HG02884 (cell line): ENCODE measurements around the gene SLC25A40.

Experiments used
- ATAC-seq: cut with Tn5 transposase; IDR thresholded peaks from one replicate; pipeline ENCODE4 v1.9.1; 2021; ENCODE audit warnings: mild to moderate bottlenecking, moderate library complexity; ENCODE audit not compliant: unreplicated experiment

Gene SLC25A40

DNA sequence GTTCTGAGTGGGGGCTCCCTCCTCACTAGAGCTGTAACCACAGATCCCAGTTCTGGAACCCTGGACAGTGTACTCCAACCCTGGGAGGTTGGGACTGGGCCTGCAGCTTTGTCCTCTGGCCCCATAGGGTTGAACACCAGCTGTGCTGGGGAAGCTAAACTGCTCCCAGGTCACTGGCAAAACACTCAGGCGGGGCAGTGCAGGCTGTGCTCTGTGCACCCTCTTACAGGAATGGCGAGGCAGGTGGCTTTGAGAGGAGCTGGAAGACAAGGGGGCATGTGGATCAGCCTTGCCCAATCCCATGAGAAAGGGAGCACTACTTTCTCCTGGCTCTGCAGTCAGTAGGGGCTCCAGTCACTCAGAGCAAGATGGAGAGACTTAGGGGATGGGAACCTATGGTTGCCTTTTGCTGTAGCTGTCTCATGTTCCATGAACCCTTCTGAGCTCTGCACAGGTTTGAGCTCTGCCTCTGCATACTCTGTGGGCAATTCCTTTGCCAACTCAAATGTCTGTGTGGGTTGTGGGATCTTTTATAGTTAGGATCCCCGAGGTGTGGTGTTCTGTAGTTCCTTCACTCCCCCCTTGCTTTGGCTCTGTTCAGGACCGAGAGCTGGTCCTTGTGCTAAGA, 90.7 kb downstream of the SLC25A40 start:
- no peak for ATAC-seq

DNA sequence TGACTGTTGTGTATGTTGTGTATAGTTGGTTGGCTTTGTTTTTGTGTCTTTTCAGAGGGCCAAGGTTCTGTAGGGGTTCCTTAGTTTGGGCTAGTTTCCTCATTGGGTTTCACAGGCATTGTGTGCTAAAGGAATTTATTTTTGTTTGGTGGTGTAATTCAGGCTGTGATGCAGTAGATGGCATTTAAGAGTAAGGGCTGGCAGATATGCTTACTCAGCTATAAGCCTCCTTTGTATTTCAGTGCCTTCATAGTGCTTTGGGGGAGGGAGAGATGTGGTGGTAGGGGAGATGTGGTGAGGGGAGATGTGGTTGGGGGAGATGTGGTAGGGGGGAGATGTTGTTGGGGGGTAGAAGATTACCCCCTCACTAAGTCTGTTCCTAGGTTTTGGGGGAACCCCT, 91.7 kb downstream of the SLC25A40 start:
- ATAC-seq, result no peak
